Epithelial cell of prostate (primary cell): Measurements from ENCODE around the gene ST6GALNAC6.

Source experiments
- DNase-seq: peaks from one replicate; pipeline ENCODE4 v3.0.0-alpha.2; 2011; ENCODE audit warnings: low read depth, low spot score
- H3K27ac ChIP-seq: fragments of 450-650 bp; 2 replicates; pipeline ENCODE4 v1.5.1; 2017; ENCODE audit warnings: mild to moderate bottlenecking

Gene ST6GALNAC6

GRCh38 chr9:127918183-127919107 lies 19.0 kb upstream of the ST6GALNAC6 start:
- peak overlapping the region; percentile 62 for H3K27ac ChIP-seq

GRCh38 chr9:127917603-127918002 lies 18.2 kb upstream of the ST6GALNAC6 start:
- DNase-seq: no peak
- H3K27ac ChIP-seq: peak overlapping the region; percentile 62

More at GRCh38 chr9:127918183-127919107, 19.0 kb upstream of the ST6GALNAC6 start:
- no peak for DNase-seq

GRCh38 chr9:127916720-127917581 lies 17.5 kb upstream of the ST6GALNAC6 start, which contains the start of gene ST6GALNAC4:
Gene ST6GALNAC4 (minus strand): TSS chr9:127917041. CDS start chr9:127916419, 622 bp downstream.
- no peak for DNase-seq
- H3K27ac ChIP-seq: peak within 1 kb of the TSS; percentile 62

GRCh38 chr9:127915801-127916719 lies 16.7 kb upstream of the ST6GALNAC6 start:
- no peak overlapping the region for H3K27ac ChIP-seq
- no peak for DNase-seq

- no peak overlapping the region for H3K27ac ChIP-seq
- DNase-seq: no peak
Observed at GRCh38 chr9:127915325-127915752, 15.9 kb upstream of the ST6GALNAC6 start.

- DNase-seq: no peak
- no peak overlapping the region for H3K27ac ChIP-seq
Observed at GRCh38 chr9:127913682-127914081, 14.3 kb upstream of the ST6GALNAC6 start.

- no peak for DNase-seq
- no peak overlapping the region for H3K27ac ChIP-seq
Observed at GRCh38 chr9:127912882-127913281, 13.5 kb upstream of the ST6GALNAC6 start.

- no peak for DNase-seq
- no peak overlapping the region for H3K27ac ChIP-seq
Observed at GRCh38 chr9:127912296-127912695, 12.9 kb upstream of the ST6GALNAC6 start.

- DNase-seq: no peak
- no peak overlapping the region for H3K27ac ChIP-seq
Observed at GRCh38 chr9:127910613-127911205, 11.3 kb upstream of the ST6GALNAC6 start.

GRCh38 chr9:127909839-127910273 lies 10.5 kb upstream of the ST6GALNAC6 start:
- DNase-seq: no peak
- no peak overlapping the region for H3K27ac ChIP-seq

GRCh38 chr9:127908660-127908926 lies 9.2 kb upstream of the ST6GALNAC6 start:
- DNase-seq: no peak
- H3K27ac ChIP-seq: no peak overlapping the region

GRCh38 chr9:127907867-127908659 lies 8.7 kb upstream of the ST6GALNAC6 start:
- H3K27ac ChIP-seq: no peak overlapping the region
- DNase-seq: no peak

- no peak for DNase-seq
- H3K27ac ChIP-seq: no peak overlapping the region
Observed at GRCh38 chr9:127905788-127906191, 6.4 kb upstream of the ST6GALNAC6 start.

- H3K27ac ChIP-seq: peak overlapping the region; percentile 44
- no peak for DNase-seq
Observed at GRCh38 chr9:127905004-127905728, 5.8 kb upstream of the ST6GALNAC6 start.

- H3K27ac ChIP-seq: peak overlapping the region; percentile 44
- DNase-seq: no peak
Observed at GRCh38 chr9:127904561-127905003, 5.2 kb upstream of the ST6GALNAC6 start.

GRCh38 chr9:127903557-127904475 lies 4.4 kb upstream of the ST6GALNAC6 start:
- DNase-seq: no peak
- peak overlapping the region; percentile 44 for H3K27ac ChIP-seq
